Astrocyte of the spinal cord (primary cell): ENCODE measurements around the gene KRTAP5-5.

Source experiments
- DNase-seq: peaks from one replicate; pipeline ENCODE4 v3.0.0; 2011; ENCODE audit warnings: low read depth, low spot score
- H3K4me3 ChIP-seq: 2 replicates; pipeline ENCODE4 v1.5.1; 2011; ENCODE audit warnings: low read depth, mild to moderate bottlenecking, low read length, moderate library complexity
- CTCF ChIP-seq: IDR thresholded peaks from 2 replicates; pipeline ENCODE4 v1.5.1; 2012; ENCODE audit warnings: low read depth, mild to moderate bottlenecking, low read length, inconsistent platforms
- in situ Hi-C: cut with HindIII; loops from 2 replicates; pipeline ENCODE4 v1.10.0; 2017; ENCODE audit warnings: low sequenced_read_pairs

KRTAP5-5 gene

GRCh38 chr11:1637628-1638027 lies 8.1 kb downstream of the KRTAP5-5 start:
- TF ChIP-seq CTCF = no peak
- in situ Hi-C loops = no loop called here
- DNase-seq = no peak
- H3K4me3 ChIP-seq = no peak overlapping the region

- no peak for DNase-seq
- in situ Hi-C loops = no loop called here
- H3K4me3 ChIP-seq = no peak overlapping the region
- TF ChIP-seq CTCF = no peak
Observed at GRCh38 chr11:1638344-1638743, 8.8 kb downstream of the KRTAP5-5 start.

- DNase-seq = no peak
- no peak overlapping the region for H3K4me3 ChIP-seq
- in situ Hi-C loops = no loop called here
- no peak for TF ChIP-seq CTCF
Observed at GRCh38 chr11:1639102-1639620, 9.6 kb downstream of the KRTAP5-5 start.

GRCh38 chr11:1639666-1640065 lies 10.1 kb downstream of the KRTAP5-5 start:
- TF ChIP-seq CTCF = no peak
- no peak overlapping the region for H3K4me3 ChIP-seq
- in situ Hi-C loops = no loop called here
- no peak for DNase-seq

GRCh38 chr11:1640076-1640946 lies 10.7 kb downstream of the KRTAP5-5 start:
- no peak for DNase-seq

GRCh38 chr11:1641096-1641495 lies 11.5 kb downstream of the KRTAP5-5 start:
- DNase-seq = no peak
- in situ Hi-C loops = no loop called here
- H3K4me3 ChIP-seq = no peak overlapping the region
- TF ChIP-seq CTCF = no peak

More at GRCh38 chr11:1640076-1640946, 10.7 kb downstream of the KRTAP5-5 start:
- in situ Hi-C loops = no loop called here
- no peak overlapping the region for H3K4me3 ChIP-seq
- TF ChIP-seq CTCF = peak; percentile 91
